GM18498 (cell line): ENCODE results near the gene HES4.
"Not testable (repeated sequence)": the region's sequence is repeated elsewhere in the genome, so short reads cannot be mapped to it uniquely, and the experiment has no call there.

Source experiments
- ATAC-seq: cut with Tn5 transposase; IDR thresholded peaks from one replicate; pipeline ENCODE4 v1.9.1; 2021; ENCODE audit warnings: mild to moderate bottlenecking, moderate library complexity; ENCODE audit not compliant: unreplicated experiment

Gene HES4

DNA sequence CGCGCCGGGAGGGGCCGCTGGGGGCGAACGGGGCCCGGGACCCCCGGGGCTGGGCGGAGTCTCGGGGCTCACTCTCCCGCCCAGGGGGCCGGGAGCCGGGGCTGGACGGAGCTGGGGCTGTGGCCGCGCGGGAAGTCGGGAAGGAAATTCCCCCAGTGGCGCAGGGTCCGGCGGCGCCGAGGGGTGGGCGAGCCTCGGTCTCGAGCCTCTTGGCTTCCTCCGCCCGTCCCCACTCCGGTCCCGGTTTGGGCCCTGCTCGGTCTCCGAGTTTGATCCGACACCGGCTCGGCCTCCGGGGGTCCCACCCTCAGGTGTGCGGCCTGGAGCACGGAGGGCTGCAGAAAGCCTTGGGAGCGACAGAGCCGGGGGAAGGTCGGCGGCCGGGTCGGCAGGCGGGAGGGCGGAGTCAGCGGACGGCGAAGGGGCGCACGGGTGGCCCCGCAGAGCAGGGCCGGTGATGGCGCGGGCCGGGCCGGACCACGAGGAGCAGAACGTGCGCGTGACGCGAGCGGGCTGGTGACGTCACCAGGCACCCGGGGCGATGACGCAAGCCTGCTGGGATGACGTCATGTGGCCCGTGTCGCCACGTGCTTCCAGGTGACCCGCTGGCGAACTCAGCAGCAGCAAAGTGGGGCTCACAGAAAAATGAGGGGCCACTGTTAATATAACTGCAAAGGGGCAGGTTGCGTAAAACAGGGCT, 610 bp upstream of the HES4 start:
- ATAC-seq, result no peak

DNA sequence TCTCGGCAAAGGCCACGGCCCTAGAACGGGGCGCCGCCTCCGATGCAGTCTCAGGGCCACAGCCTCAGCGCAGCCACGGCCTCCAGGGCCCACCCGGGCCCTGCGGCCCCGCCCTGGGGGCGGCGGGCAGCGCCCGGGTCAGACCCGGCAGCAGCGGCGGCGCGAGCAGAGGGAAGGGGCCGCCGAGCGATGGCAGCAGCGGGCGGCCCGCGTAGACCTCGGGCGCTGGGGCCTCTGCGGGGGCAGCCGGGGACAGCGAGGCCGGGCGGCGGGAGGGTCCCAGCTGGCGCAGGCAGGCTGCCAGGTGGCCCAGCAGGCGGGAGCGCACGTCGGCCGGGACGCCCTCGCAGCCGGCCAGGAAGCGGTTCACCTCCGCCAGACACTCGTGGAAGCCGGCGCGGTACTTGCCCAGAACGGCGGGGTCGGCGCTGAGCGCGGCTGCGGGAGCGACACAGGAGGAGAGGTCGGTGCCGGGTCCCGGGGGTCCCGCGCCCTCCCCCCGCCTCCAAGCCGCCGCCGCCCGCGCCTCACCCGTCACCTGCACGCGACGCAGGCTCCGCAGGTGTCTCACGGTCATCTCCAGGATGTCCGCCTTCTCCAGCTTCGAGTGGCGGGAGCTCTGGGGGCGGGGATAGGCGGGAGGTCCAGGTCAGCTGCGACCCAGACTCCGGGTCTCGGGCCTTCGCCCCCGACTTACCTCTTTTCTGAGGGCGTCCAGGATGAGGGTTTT, 737 bp downstream of the HES4 start:
- ATAC-seq, result no peak

GRCh38 chr1:998745-998994, 1.2 kb downstream of the HES4 start:
- no peak for ATAC-seq

GRCh38 chr1:997993-998744, 1.7 kb downstream of the HES4 start:
- no peak for ATAC-seq

GRCh38 chr1:997713-997992, 2.2 kb downstream of the HES4 start:
- no peak for ATAC-seq

- ATAC-seq, result no peak
These were observed 2.8 kb downstream of the HES4 start for GRCh38 chr1:996851-997712.

GRCh38 chr1:995665-996633, 3.9 kb downstream of the HES4 start:
- no peak for ATAC-seq

DNA sequence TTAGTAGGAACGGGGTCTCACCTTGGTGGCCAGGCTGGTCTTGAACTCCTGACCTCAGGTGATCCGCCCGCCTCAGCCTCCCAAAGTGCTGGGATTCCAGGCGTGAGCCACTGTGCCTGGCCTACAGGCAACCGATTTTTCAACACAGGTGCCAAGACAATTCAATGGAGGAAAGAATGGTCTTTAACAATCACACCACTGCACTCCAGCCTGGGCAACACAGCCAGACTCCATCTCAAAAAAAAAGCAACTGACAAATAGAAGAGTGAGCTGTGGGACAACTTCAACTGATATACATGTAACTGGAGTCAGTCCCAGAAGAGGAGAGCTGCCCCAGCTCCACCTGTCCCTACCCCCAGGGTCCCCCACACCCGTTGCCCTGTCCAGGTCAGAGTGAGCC, 5.4 kb downstream of the HES4 start:
- not testable (repeated sequence) for ATAC-seq

DNA sequence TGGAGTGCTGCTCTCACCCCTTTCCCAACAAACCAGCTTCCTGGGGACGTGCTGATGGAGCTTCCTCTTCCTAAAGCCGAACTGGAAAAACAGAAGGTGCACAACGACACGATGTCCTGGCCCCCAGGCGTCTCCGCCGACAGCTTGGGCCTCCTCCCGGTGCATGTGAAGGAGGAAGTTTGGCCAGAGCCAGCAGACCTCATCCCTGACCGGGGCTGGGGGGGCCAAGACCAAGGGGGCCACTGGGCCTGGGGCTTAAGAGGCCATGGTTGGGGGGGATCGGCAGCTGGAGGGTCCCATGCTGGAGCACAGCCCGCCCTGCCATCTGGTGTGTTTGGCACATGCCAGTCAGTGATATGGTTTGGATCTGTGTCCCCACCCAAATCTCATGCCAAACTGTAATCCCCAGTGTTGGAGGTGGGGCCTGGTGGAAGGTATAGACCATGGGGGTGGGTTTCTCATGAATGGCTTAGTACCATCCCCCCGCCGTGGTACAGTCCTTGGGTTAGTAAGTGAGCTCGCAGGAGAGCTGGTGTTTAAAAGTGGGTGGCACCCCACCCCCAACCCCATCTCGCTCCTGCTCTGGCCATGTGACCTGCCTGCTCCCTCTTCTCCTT, 6.4 kb downstream of the HES4 start:
- no peak for ATAC-seq

- no peak for ATAC-seq
These were observed 7.5 kb downstream of the HES4 start for GRCh38 chr1:992362-992761.

- ATAC-seq, result no peak
These were observed 8.0 kb downstream of the HES4 start for GRCh38 chr1:991895-992294.

DNA sequence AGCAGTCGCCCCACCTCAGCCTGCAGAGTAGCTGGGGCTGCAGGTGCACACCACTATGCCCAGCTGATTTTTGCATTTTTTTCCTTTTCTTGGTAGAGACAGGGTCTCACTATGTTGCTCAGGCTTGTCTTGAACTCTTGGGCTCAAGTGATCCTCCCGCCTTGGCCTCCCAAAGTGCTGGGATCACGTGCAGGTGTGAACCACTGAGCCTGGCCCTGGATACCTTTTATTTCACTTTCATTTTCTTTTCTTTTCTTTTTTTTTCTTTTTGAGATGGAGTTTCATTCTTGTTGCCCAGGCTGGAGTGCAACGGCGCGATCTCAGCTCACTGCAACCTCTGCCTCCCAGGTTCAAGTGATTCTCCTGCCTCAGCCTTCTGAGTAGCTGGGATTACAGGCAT, 8.6 kb downstream of the HES4 start:
- ATAC-seq, result not testable (repeated sequence)

- ATAC-seq, result not testable (repeated sequence)
These were observed 11.8 kb downstream of the HES4 start for GRCh38 chr1:988061-988460.

DNA sequence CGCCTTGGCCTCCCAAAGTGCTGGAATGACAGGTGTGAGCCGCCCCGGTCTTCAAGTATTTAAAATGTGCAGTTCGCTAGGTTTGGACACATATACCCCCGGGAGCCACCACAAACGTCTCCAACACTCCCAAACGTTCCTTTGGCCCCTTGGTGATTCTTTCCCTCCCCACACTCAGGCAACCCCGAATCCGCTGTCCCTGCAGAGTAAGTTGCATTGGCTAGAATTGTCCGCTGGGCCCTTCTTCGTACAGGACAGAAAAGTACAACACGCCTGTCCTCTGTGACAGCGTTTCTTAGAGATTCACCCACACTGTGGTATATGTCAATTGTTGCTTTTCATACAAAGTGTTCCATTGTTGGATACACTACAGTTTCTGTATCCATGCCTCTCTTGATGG, 14.8 kb downstream of the HES4 start:
- no peak for ATAC-seq

DNA sequence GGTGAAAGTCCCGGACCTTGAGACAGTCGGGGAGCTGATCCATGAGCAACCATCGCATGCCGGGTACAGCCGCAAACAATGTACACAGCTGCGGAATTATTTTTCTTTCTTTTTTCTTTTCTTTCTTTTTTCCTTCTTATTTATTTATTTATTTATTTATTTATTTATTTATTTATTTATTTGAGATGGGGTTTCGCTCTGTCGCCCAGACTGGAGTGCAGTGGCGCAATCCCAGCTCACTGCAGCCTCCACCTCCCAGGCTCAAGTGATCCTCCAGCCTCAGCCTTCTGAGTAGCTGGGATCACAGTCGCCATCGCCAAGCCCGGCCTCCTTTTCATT, 15.5 kb downstream of the HES4 start:
- ATAC-seq, result no peak

DNA sequence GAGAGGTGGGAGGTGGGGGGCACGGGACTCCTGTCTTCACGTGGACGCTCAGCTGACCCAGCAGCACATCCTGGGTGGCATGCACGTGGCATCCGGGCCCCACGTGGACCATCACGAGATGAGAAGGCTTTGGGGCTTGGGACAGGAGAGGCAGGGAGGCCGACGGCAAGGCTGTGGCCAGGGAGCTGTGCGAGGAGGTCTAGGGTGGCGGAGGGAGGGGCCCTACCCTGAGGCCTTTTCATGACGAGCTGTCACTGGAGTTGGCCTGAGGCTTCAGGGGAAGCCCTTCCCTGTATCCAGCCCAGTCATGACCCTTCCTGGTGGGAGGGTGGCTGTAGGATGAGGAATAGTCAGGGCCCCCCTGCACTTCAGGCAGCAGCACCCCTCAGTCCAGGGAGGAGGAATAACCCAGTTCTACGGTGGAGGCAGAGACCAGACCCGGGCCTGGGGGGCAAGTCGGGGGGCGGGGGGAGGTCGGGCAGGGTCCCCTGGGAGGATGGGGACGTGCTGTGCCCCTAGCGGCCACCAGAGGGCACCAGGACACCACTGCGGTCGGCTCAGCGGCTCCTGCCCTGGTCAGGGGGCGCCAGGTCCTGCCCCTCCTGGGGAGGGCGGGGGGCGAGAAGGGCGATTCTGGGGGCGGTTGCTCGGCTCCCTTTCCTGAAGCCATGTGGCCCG, 16.0 kb downstream of the HES4 start:
- no peak for ATAC-seq

GRCh38 chr1:982765-983436, 17.0 kb downstream of the HES4 start:
- no peak for ATAC-seq

DNA sequence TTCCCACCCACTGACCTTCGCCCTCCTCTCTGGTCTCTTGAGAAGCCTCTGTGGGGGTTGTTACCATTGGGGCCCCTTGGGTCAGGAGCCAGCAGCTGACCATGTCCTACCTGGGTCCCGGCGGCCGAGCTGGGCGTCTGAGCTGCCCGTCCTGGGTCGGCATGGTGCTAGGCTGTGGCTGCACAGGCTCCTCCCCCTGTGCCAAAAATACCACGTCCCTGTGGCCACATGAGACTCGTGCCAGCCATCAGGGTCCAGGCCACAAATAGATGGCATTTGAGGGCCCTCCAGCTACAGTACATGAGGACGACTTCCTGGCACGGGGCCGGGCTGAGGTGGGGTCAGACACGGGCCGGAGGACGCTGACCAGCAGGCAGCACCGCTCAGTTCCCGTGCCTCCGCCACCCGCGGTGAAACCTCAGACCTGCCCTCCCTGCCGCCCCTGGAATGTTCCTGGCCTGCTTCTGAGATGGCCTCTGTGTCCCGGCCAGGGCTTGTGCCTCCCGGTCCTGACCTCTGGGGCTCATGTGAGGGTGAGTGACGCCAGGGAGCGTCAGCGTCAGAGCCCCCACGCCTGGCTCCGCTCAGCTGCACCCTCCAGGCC, 17.8 kb downstream of the HES4 start, which contains the start of gene PERM1:
PERM1 (minus strand) TSS at position 139 of the 604 bp plus-strand sequence. CDS start 1,064 bp downstream, outside the sequence.
- ATAC-seq, result no peak
